Right ventricle myocardium inferior (tissue), 1 donor: ENCODE data around the gene NHSL1. TPM values are rescaled to one million over a fixed set of nuclear protein-coding genes. Genes with fewer than 3 reads are reported as not detected.

Source experiments
- ATAC-seq: fragments of 200-7000 bp; cut with Tn5 transposase; one replicate; pipeline ENCODE4 v1.9.1; 2020; ENCODE audit warnings: mild to moderate bottlenecking, moderate library complexity
- DNase-seq: peaks from one replicate; pipeline ENCODE4 v3.0.0; 2021; ENCODE audit errors: missing footprints
- intact Hi-C: fragments of 100-400 bp; cut with DNase I; formaldehyde crosslinking; loops from one replicate; pipeline ENCODE4 v1.11.0; 2022
- total RNA-seq: library from RNA; stranded (reverse); fragmentation: NEBNext Ultra II Directional; extraction: Animal tissue kit (Norgen Biotek cat#: 25700); gene quantifications from one replicate; pipeline ENCODE4 v1.2.1, GENCODE V29; 2021
- donor health status: DM: no; HTN: yes; CAD: no; lungs with severe emphysema.

The NHSL1 gene
- total RNA-seq, 1 donor from 2014 or later = 56.6 TPM

DNA sequence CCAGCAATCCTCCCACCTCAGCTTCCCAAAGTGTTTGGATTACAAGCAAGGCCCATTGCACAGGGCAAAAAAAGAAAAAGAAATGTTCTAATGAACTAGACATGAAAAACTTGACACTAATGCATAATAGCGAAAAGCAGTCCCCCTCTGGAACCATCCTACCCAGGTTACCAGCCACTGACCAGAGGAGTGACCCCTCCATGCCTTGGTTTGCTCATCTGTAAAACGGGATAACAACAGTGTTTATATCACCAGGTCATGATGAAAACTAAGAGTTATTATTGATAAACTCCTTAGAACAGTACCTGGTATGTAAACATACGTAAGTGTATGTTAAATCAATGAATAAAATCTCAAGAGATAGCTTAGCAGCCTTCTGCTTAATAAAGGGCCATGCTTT lies 3.3 kb upstream of the NHSL1 start:
- ATAC-seq = no peak

DNA sequence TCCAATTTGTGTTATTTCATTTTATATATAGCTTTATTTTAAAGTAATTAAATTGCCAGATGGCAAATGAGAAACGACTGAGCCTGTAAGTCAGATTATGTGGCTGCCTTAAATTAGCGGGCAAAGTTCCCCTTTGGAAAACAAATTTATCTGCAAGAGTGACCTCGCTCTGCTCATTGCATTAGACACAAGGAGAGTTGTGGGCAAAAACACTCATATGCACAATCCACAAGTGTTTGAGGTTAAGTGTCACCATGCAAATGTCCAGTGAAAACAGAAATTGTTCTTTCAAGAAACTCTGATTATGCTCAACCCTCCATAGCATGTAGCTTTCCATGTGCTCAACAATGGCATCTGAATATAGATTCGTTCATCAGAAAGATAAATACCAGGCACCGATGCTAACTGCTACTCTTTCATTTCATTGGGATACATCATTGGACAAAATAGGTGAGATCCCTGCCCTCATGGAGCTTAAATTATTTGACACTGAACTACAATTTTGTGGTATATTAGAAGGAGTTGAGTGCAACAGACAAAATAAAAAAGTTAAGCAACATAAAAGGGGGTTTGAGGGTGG lies 1.7 kb upstream of the NHSL1 start:
- DNase-seq = no peak
- no peak for ATAC-seq
- intact Hi-C loops = no loop called here

More for the DNA sequence above, 3.3 kb upstream of the NHSL1 start:
- DNase-seq = no peak
- intact Hi-C loops = no loop called here

- ATAC-seq = no peak
- DNase-seq = no peak
- intact Hi-C loops = no loop called here
These were observed 861 bp upstream of the NHSL1 start for GRCh38 chr6:138500045-138500665.

DNA sequence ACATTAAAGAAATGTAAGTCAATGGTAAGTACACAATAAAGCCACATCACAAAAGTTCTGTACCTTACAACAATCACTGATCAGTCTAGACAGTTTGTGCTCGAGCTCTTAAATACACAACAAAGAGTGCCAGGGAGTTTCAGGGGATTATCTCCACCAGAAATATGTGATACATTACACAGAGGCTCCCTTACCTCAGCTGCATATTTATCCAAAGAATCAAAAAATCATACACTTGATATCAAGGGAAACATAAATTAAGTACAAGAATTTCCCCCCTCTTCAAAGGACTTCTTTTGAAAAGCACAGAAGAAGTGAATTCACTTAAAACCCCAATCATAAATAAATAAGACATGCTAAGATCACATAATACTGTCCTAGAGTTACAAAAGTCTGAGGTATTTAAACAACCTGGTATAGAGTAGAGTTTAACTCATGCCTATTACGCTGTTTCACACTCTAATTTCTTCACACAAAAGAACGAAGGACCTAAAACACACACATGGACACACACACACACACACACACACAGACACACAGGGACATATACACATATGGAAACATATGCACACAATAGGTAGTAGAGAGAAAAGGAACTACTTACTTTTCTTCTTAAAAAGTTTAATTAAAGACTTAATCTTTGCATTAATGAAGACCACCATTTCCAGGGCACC lies 528 bp downstream of the NHSL1 start:
- DNase-seq (no peak), ATAC-seq (no peak)
- intact Hi-C loops = no loop called here

DNA sequence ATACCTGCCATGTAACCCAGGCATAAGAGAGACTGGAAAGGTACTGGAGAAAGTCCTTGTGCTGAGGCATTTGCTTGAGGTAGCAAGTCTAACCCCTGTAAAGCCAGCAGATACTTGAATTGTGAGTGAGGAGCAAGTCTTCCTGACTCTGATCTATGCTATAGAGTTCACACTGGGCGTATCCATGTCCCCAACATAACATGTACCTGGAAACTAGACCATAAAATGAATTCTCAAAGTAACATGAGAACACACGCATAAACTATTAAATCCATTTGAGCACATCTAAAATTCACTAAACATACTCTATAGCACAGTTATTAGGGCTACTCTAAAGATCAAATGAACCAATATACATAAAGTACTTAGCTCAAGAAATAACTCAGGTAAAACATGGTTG lies 2.0 kb downstream of the NHSL1 start:
- intact Hi-C loops = no loop called here
- no peak for DNase-seq
- ATAC-seq = no peak

GRCh38 chr6:138494312-138494711 lies 5.0 kb downstream of the NHSL1 start:
- no peak for ATAC-seq

DNA sequence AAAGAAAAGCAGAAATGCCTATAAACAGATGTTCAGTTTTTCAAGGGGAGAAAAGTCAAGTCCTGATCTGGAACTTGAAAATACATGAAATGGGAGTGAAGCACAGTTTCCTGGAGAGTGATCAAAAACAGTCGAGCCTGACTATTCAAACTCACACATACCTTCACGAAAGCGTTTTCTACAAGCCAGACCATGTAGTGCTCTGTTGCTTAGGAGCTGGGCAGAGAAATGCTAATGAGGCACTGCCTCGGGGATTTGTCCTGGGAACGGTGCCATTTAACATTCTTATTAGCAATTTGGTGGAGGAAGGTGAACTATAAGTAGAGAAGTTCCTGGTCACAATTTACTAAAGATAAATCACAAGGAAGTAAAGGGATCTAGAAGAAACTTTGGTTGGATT lies 5.9 kb downstream of the NHSL1 start:
- DNase-seq (no peak), ATAC-seq (peak; percentile 60)

More at GRCh38 chr6:138494312-138494711, 5.0 kb downstream of the NHSL1 start:
- intact Hi-C loops = no loop called here
- DNase-seq = no peak

GRCh38 chr6:138492871-138493270 lies 6.4 kb downstream of the NHSL1 start:
- intact Hi-C loops = no loop called here
- ATAC-seq (no peak), DNase-seq (no peak)

More for the DNA sequence above, 5.9 kb downstream of the NHSL1 start:
- intact Hi-C loops = no loop called here

DNA sequence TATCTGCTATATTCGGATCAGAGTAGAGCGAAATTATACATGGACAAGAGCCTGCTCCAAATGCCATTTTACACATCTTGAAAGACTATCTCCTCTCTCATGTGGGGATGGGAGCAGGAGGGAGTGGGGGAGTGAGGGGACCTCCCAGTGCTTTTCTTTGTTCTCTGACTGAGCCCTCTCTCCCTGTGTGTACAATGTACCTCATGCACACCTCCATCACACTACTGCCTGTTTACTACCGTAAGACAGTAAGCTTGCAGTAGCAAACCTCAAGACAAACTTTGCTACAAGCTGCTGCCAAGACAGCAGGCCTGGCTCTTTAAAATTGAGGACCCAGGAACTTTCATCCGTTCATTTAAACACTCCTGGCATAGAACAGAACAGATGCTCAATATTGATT lies 7.2 kb downstream of the NHSL1 start:
- intact Hi-C loops = no loop called here
- DNase-seq = no peak
- no peak for ATAC-seq

- no peak for DNase-seq
- intact Hi-C loops = no loop called here
- no peak for ATAC-seq
These were observed 8.3 kb downstream of the NHSL1 start for GRCh38 chr6:138491017-138491416.

DNA sequence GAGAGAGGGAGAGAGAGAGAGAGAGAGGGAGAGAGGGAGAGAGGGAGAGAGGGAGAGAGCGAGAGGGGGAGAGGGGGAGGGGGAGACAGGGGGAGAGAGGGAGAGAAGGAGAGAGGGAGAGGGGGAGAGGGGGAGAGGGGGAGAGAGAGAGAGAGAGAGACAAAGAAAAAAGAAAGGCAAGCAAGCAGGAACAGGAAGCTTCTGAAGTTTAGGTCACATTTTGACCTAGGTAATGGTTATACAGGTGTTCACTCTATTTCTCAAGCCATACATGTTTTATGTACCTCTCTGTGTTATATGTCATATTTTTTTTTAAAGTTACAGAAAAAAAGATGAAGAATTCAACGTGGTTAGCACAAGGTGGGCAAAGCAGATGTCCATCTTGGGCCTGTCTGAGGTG lies 9.4 kb downstream of the NHSL1 start:
- DNase-seq (no peak), ATAC-seq (no peak)
- intact Hi-C loops = no loop called here

- no peak for ATAC-seq
- no peak for DNase-seq
- intact Hi-C loops = no loop called here
These were observed 12.1 kb downstream of the NHSL1 start for GRCh38 chr6:138487102-138487604.

DNA sequence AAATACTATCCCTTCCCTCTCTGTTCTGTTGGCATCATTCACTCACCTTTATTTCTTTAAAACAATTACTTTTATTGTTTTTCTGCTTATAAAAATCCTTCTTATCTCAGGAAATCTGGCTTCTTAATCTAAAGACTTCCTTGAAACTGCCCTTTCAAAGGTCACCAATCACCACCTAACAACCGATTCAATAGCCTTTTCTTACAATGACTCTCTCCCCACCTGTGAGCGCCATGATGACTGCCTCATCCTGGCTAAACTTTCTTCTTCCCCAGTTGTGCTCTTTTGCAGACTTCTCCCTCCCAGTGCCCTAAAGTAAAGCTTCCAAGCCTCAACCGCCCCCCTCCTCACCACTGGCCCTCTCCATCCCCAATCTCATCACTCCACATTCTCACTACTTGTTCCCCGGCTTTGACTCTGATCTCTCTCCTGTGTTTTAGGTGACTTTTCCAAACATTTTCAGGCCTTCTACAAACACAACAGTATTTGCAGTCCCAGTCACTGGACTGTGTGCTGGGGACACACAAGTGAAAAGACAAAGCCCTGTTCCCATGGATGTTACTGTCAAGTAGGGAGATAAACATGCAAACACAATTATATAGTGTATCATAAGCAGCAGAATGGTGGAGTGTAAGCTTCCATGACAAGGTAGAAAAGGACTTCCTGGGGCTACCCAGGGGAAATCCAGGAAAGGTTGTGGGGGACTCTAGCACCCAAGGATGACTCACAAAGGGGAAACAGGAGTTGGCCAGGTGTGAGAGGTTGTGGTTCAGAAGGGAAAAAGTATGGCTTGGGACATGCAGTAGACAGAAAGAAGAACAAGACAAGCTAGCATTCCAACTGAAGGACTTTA lies 12.8 kb downstream of the NHSL1 start:
- intact Hi-C loops = no loop called here
- no peak for DNase-seq
- no peak for ATAC-seq

DNA sequence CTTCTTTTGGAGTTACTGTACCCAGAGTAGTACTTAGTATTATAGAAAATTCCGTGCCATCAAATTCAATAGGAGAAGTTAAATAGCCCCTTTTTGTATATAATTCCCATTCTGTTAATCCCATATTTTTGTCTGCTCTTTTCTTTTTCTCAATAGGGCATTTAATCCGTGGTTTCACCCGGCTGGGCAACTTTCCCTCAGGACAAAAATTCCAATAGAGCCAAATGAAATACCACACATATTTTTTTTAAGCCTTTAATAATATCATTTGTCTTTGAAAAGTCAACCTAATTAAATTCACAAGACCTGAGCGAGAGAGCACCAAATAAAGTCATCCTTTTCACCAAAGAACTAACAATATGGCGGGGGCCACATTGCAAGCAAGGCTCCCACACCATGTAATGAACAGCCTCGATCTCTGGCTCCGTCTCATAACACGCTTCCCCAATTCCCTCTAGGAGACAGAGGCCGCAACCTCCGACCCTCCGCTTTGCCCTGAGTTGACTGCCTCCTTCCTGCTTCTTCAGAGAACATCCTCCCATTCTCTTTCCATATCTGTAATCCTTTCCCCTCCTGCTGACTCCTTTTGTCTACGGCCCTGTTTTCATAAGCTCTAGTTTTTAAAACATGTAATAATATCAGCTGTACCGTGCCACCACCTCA lies 13.6 kb downstream of the NHSL1 start:
- intact Hi-C loops = no loop called here
- no peak for ATAC-seq
- no peak for DNase-seq

GRCh38 chr6:138485005-138485545 lies 14.2 kb downstream of the NHSL1 start:
- no peak for ATAC-seq
- intact Hi-C loops = no loop called here
- no peak for DNase-seq

GRCh38 chr6:138484018-138484731 lies 15.1 kb downstream of the NHSL1 start:
- intact Hi-C loops = no loop called here
- DNase-seq (no peak), ATAC-seq (no peak)

GRCh38 chr6:138482816-138483215 lies 16.5 kb downstream of the NHSL1 start:
- DNase-seq (no peak), ATAC-seq (no peak)
- intact Hi-C loops = no loop called here
